MCF 10A (cell line): Measurements from ENCODE around the gene C12orf43. TPM values are rescaled to one million over a fixed set of nuclear protein-coding genes. Genes with fewer than 3 reads are reported as not detected.
"Not testable (repeated sequence)": the region's sequence is repeated elsewhere in the genome, so short reads cannot be mapped to it uniquely, and the experiment has no call there.

Source experiments
- Bru-seq: library from RNA; stranded (reverse); fragments of 400-500 nt; gene quantifications from one replicate; lab custom pipeline; 2021; lab: Mats Ljungman, UMichigan
- BruChase-seq, 2 experiments: library from RNA; stranded (reverse); fragments of 400-500 nt; gene quantifications; one replicate each; lab custom pipeline; 2021; lab: Mats Ljungman, UMichigan
- BruUV-seq: library from RNA; stranded (reverse); fragments of 400-500 nt; replicated peaks from 2 replicates; lab custom pipeline; 2021; lab: Mats Ljungman, UMichigan
- CTCF ChIA-PET: fragments of 300-600 bp; sonication (Branson Sonifier 250); formaldehyde crosslinking; extraction: SDS; loops from one replicate; lab custom pipeline; 2021; ENCODE audit warnings: antibody characterized with exemption, inconsistent platforms; lab: Yijun Ruan, JAX
- POLR2A ChIA-PET: fragments of 300-600, 350-650 bp; sonication (Branson Sonifier 250); formaldehyde crosslinking; extraction: SDS; loops from one replicate; lab custom pipeline; 2020; ENCODE audit warnings: antibody characterized with exemption, inconsistent platforms; lab: Yijun Ruan, JAX
- DNase-seq: peaks from one replicate; pipeline ENCODE4 v3.0.0-alpha.2; 2018; ENCODE audit not compliant: unreplicated experiment
- H3K27ac Mint-ChIP-seq: one replicate; pipeline ENCODE4 v1.8.0; 2022; ENCODE audit warnings: mild to moderate bottlenecking, low read depth, mixed read lengths; ENCODE audit not compliant: unreplicated experiment
- H3K27me3 Mint-ChIP-seq: one replicate; pipeline ENCODE4 v1.8.0; 2022; ENCODE audit warnings: mixed read lengths; ENCODE audit not compliant: insufficient read depth, unreplicated experiment
- H3K36me3 Mint-ChIP-seq: one replicate; pipeline ENCODE4 v1.8.0; 2022; ENCODE audit warnings: mild to moderate bottlenecking, moderate library complexity, mixed read lengths; ENCODE audit not compliant: insufficient read depth, unreplicated experiment
- H3K4me1 Mint-ChIP-seq: one replicate; pipeline ENCODE4 v1.8.0; 2022; ENCODE audit warnings: mixed read lengths; ENCODE audit not compliant: insufficient read depth, unreplicated experiment
- H3K4me3 Mint-ChIP-seq: one replicate; pipeline ENCODE4 v1.8.0; 2022; ENCODE audit warnings: mild to moderate bottlenecking, moderate library complexity, mixed read lengths; ENCODE audit not compliant: unreplicated experiment
- H3K9me3 Mint-ChIP-seq: one replicate; pipeline ENCODE4 v1.8.0; 2022; ENCODE audit warnings: mixed read lengths; ENCODE audit not compliant: unreplicated experiment
- CTCF ChIP-seq: fragments of 200-600 bp; IDR thresholded peaks from one replicate; pipeline ENCODE4 v1.8.0; 2022; ENCODE audit warnings: antibody characterized with exemption, mild to moderate bottlenecking; ENCODE audit not compliant: unreplicated experiment
- intact Hi-C: fragments of 100-400 bp; cut with micrococcal nuclease; formaldehyde crosslinking; loops from 2 replicates; pipeline ENCODE4 v1.14.1; 2022
- long read RNA-seq: library from polyadenylated mRNA; stranded (forward); transcript quantifications from one replicate; pipeline ENCODE4 v2.0.0, GENCODE V29; 2022
- total RNA-seq: library from RNA; stranded (reverse); gene quantifications from 2 replicates; pipeline ENCODE4 v1.2.3, GENCODE V29; 2022

C12orf43 gene
- total RNA-seq (15.5 and 18.9 TPM in 2 replicates), Bru-seq, nascent RNA (percentile 66 among the genes with signal in this experiment), BruChase-seq, experiment 1, labeled RNA remaining after a 6-hour chase (percentile 67 among the genes with signal in this experiment), BruChase-seq, experiment 2, labeled RNA remaining after a 2-hour chase (percentile 65 among the genes with signal in this experiment)
- long read RNA-seq, full-length matches to known transcripts: 9 of 29 reads
- long read RNA-seq, partial matches to known transcripts: 0 of 29 reads
- long read RNA-seq, other reads (novel, unspliced or antisense): 20 of 29 reads

DNA sequence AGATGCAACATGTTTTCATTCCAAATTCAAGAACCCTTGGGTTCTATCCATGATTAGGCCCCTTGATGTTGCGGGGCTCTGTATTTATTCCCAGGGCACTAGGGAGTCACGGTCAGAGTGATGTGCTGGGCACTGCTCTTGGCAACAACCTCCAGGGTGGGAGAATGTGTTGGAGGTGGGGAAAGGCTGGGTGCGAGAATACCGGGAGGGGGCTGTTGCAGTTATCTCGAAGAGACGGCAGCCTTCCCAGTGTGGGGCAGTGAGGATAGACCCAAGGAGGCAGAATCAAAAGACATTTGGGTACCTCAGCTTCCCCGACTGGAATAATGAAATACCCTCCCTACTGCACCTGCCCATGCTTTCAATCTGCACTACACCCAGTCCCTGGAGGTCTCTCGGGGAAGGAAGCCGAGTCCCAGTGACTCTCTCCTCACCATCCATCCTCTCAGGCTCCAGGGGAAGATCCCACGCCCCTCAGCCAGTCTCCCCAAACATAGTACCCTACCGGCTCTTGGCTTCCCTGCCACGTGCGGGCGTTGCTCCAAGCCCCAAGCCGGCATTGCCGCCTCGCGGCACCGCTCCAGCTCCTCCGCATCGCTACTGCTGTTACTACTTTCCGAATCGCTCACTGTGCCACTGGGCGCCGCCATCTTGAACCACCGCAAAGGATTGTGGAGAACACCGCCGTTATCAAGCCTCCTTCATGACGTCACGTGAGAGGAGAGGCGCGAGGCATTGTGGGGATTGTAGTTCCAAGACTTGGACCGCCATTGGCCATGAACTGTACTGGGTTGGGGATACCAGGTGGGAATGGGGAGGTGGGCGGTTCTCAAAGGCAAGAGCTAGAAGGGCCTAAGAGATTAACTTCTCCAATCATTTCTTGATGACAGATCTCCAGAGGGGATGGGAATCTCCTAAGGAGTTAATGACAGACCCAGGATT is at the start of gene C12orf43:
Gene C12orf43 (minus strand): TSS at position 663 of the 942 bp plus-strand sequence. CDS start 13 bp downstream, at position 650.
- H3K27me3 Mint-ChIP-seq: no peaks in the 10 kb centered on the region
- no peak for TF ChIP-seq CTCF
- H3K4me3 Mint-ChIP-seq: peak within 1 kb of the TSS; percentile 81
- BruUV-seq: TSS peak; percentile 63
- peak within 1 kb of the TSS; percentile 82 for H3K27ac Mint-ChIP-seq
- H3K36me3 Mint-ChIP-seq: peaks cover 13% of the 10 kb centered on the region
- peaks cover 6% of the 10 kb centered on the region for H3K4me1 Mint-ChIP-seq
- H3K9me3 Mint-ChIP-seq: no peaks in the 10 kb centered on the region
- peak; percentile 94 for DNase-seq
- ChIA-PET CTCF (interaction anchor here (0.6 to 1.5 kb wide), 5 partner anchors 11 to 367 kb away, joined by 3 to 8 read pairs (median 3); no protein-coding TSS in a partner anchor), POLR2A (interaction anchor here (0.6 to 1.6 kb wide), 4 partner anchors 10 to 466 kb away, joined by 3 to 6 read pairs (median 4); no protein-coding TSS in a partner anchor)
- intact Hi-C loops: no loop called here

DNA sequence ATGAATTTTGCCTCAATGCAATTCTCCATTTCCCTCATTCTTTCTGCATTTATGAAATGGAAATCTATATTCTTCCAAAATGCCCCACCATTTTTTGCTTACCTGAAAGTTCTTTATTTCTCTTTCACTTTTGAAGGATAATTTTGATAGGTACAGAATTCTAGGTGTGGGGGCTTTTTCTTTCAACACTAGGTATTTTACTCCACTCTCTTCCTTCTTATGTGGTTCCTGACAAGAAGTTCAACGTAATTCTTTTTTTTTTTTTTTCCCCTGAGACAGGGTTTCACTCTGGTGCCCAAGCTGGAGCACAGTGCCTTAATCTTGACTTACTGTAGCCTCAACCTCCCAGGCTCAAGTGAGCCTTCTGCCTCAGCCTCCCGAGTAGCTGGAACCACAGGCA is 49.1 kb upstream of the C12orf43 start:
- BruUV-seq: no TSS peak
- Mint-ChIP-seq H3K36me3 (peaks cover 6% of the 10 kb centered on the region), H3K27me3 (no peaks in the 10 kb centered on the region), H3K9me3 (no peaks in the 10 kb centered on the region), H3K27ac (no peak overlapping the region), H3K4me3 (no peak overlapping the region), H3K4me1 (no peaks in the 10 kb centered on the region)
- no peak for DNase-seq
- intact Hi-C loops: no loop called here
- TF ChIP-seq CTCF: no peak
- CTCF ChIA-PET: interaction anchor here (0.6 kb wide), 1 partner anchor 45 kb away, joined by 4 read pairs; no protein-coding TSS in a partner anchor
- POLR2A ChIA-PET: interaction anchor here (0.6 kb wide), 1 partner anchor 416 kb away, joined by 4 read pairs; no protein-coding TSS in a partner anchor

DNA sequence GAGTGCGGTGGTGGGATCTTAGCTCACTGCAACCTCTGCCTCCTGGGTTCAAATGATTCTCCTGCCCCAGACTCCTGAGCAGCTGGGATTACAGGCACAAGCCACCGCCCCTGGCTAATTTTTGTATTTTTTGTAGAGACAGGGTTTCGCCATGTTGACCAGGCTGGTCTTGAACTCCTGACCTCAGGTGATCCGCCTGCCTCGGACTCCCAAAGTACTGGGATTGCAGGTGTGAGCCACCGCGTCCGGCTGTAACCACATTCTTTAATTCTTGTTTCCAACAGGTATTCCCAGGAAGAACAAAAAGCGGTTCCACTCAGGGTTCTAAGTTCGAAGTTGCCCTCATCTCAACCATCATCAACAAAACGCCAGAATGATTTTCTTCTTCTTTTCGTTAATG is 48.3 kb upstream of the C12orf43 start:
- H3K4me3 Mint-ChIP-seq, H3K36me3 Mint-ChIP-seq, BruUV-seq, H3K9me3 Mint-ChIP-seq, H3K4me1 Mint-ChIP-seq, CTCF ChIA-PET, H3K27me3 Mint-ChIP-seq, DNase-seq, H3K27ac Mint-ChIP-seq: not testable (repeated sequence)
- POLR2A ChIA-PET: interaction anchor here (0.6 kb wide), 1 partner anchor 416 kb away, joined by 4 read pairs; no protein-coding TSS in a partner anchor
- intact Hi-C loops: loop anchor here (5.0 kb wide), 3 partner anchors 48 to 378 kb away; no protein-coding TSS in a partner anchor

- peaks cover 6% of the 10 kb centered on the region for H3K36me3 Mint-ChIP-seq
- H3K9me3 Mint-ChIP-seq: no peaks in the 10 kb centered on the region
- BruUV-seq: no TSS peak
- no peak for DNase-seq
- no peak overlapping the region for H3K27ac Mint-ChIP-seq
- H3K4me3 Mint-ChIP-seq: no peak overlapping the region
- no peak for TF ChIP-seq CTCF
- ChIA-PET CTCF (no interaction called here), POLR2A (no interaction called here)
- intact Hi-C loops: loop anchor here (5.0 kb wide), 3 partner anchors 48 to 378 kb away; no protein-coding TSS in a partner anchor
- H3K4me1 Mint-ChIP-seq: no peaks in the 10 kb centered on the region
- no peaks in the 10 kb centered on the region for H3K27me3 Mint-ChIP-seq
These were observed 47.8 kb upstream of the C12orf43 start for GRCh38 chr12:121064116-121064515.
